Measurements from ENCODE around the gene MLPH. TPM values are rescaled to one million over a fixed set of nuclear protein-coding genes. Genes with fewer than 3 reads are reported as not detected.

The MLPH gene
- total and polyA plus RNA-seq, 2 of the 4 experiments (the other 2 are of a cell fraction) = 13.8 to 21.6 TPM

GRCh38 chr2:237517163-237517562 is 30.1 kb downstream of the MLPH start:
- Histone ChIP-seq H3K4me1 (ENCODE audit: control insufficient read depth, insufficient read depth, low read length) (peaks cover 6% of the 10 kb centered on the region; the same call in 1 of the 2 replicates), H2BK5ac (ENCODE audit: low read depth, low read length, poor library complexity, severe bottlenecking) (no peak overlapping the region), H3K56ac (ENCODE audit: extremely low read depth, insufficient read depth, low read length) (no peak overlapping the region), H2AK9ac (replicated peaks; ENCODE audit: low read depth, low read length, poor library complexity) (no peak overlapping the region), H2BK20ac (ENCODE audit: low read depth, low read length) (no peak overlapping the region), H3K14ac (replicated peaks; ENCODE audit: low read depth, low read length) (no peak overlapping the region), H2BK120ac (ENCODE audit: low read depth, low read length) (no peak overlapping the region), H3K9me3 (ENCODE audit: control insufficient read depth, insufficient read depth, low read length) (no peaks in the 10 kb centered on the region), H3K18ac (ENCODE audit: low read depth, low read length) (no peak overlapping the region), H3K23ac (ENCODE audit: low read depth, low read length) (no peak overlapping the region), H3K79me1 (ENCODE audit: low read depth in 1 of 2, low read length in 2 of 2) (peaks cover 0 to 5% of the 10 kb centered on the region in 2 experiments; a peak in 1 of 4 replicates), H2AK5ac (ENCODE audit: low read depth, low read length) (no peak overlapping the region), H3K9me1 (ENCODE audit: insufficient read depth, low read length) (no peaks in the 10 kb centered on the region; the same call in 1 of the 2 replicates), H2AFZ (replicated peaks; ENCODE audit: low read length, poor library complexity) (no peak overlapping the region), H3K4me3 (ENCODE audit: insufficient read depth, low read depth, low read length) (no peak overlapping the region), H4K5ac (ENCODE audit: low read depth, low read length) (no peak overlapping the region), H3K4ac (ENCODE audit: low read depth, low read length) (no peak overlapping the region), H3K27ac (ENCODE audit: insufficient read depth, low read length) (no peak overlapping the region), H3K27me3 (ENCODE audit: control insufficient read depth, insufficient read depth, low read length) (no peaks in the 10 kb centered on the region), H4K91ac (ENCODE audit: insufficient read depth, low read depth, low read length) (no peak overlapping the region), H3K4me2 (ENCODE audit: low read depth, low read length) (no peak overlapping the region), H4K20me1 (ENCODE audit: insufficient read depth, low read length) (no peaks in the 10 kb centered on the region), H4K8ac (ENCODE audit: low read depth in 2 of 2, low read length in 2 of 2) (no peak overlapping the region), H2BK15ac (ENCODE audit: low read depth, low read length) (no peak overlapping the region), H3K36me3 (ENCODE audit: control insufficient read depth, insufficient read depth, low read length) (no peaks in the 10 kb centered on the region; the same call in 1 of the 2 replicates), H3K9ac (ENCODE audit: low read depth, low read length) (no peak overlapping the region)
- intact Hi-C loops (cut with micrococcal nuclease) (no loop called here), dilution Hi-C loops (cut with HindIII; ENCODE audit: low sequenced_read_pairs, unreplicated experiment) (no loop called here), in situ Hi-C loops (cut with MboI; ENCODE audit: low sequenced_read_pairs) (loop anchor here (10.0 kb wide), 1 partner anchor 228 kb away; no protein-coding TSS in a partner anchor)
- BruUV-seq (replicated peaks) = no TSS peak
- CTCF ChIA-PET = no interaction called here
- no peak for TF ChIP-seq SMC3 (IDR thresholded peaks at IDR 0.05; ENCODE audit: low read depth, low read length)
- no peak for TF ChIP-seq MAZ (IDR thresholded peaks at IDR 0.05; ENCODE audit: borderline replicate concordance, low read depth, low read length)
- TF ChIP-seq MXI1 (IDR thresholded peaks at IDR 0.05; ENCODE audit: borderline replicate concordance, low read depth, low read length) = no peak
- TF ChIP-seq USF2 (IDR thresholded peaks at IDR 0.05; ENCODE audit: low read depth, low read length) = no peak
- no peak for TF ChIP-seq BHLHE40 (IDR thresholded peaks at IDR 0.05; ENCODE audit: low read depth, low read length)
- TF ChIP-seq RAD21 (IDR thresholded peaks at IDR 0.05; ENCODE audit: low read length) = no peak
- no peak for TF ChIP-seq ELK1 (IDR thresholded peaks at IDR 0.05; ENCODE audit: borderline replicate concordance, low read depth, low read length)
- TF ChIP-seq MAFK (IDR thresholded peaks at IDR 0.05; ENCODE audit: low read depth, low read length) = no peak
- no peak for TF ChIP-seq RFX5 (IDR thresholded peaks at IDR 0.05; ENCODE audit: low read depth, low read length)
- no peak for TF ChIP-seq CHD1 (IDR thresholded peaks at IDR 0.05; ENCODE audit: low read depth, low read length)
- no peak for TF ChIP-seq CEBPB (IDR thresholded peaks at IDR 0.05; ENCODE audit: low read depth, low read length)
- no peak for TF ChIP-seq POLR2A (IDR thresholded peaks at IDR 0.05; ENCODE audit: low read depth, low read length)
- no peak for TF ChIP-seq FOS (IDR thresholded peaks at IDR 0.05; ENCODE audit: low read depth, low read length)
- TF ChIP-seq NFE2L2 (IDR thresholded peaks at IDR 0.05; ENCODE audit: low read depth, low read length) = no peak
- TF ChIP-seq CTCF (conservative IDR thresholded peaks at IDR 0.05; ENCODE audit: low read depth, low read length) = no peak
- 48 to 100% methylated on average over 1 to 4 of the region's 4 CpGs for WGBS, 2 experiments (ENCODE audit: extremely low coverage in 2 of 2, insufficient read length in 1 of 2)
- POLR2A ChIA-PET (ENCODE audit: unreplicated experiment) = no interaction called here
- DNase-seq (no peak), ATAC-seq (ENCODE audit: low read depth) (no peak)

Measured in IMR-90 (cell line).